Smooth muscle cell (in vitro differentiated cells): Measurements from ENCODE around the gene C21orf91. TPM values are rescaled to one million over a fixed set of nuclear protein-coding genes. Genes with fewer than 3 reads are reported as not detected.
A peak's percentile ranks its signal among the peaks of the same experiment; 100 is the strongest.

Experiments used
- DNase-seq: peaks from one replicate; lab custom pipeline; 2025; ENCODE audit not compliant: unreplicated experiment; lab: John Stamatoyannopoulos, UW
- H2AFZ ChIP-seq: fragments of 200-600 bp; sonication (generic); 2 replicates; pipeline ENCODE4 v1.6.0; 2016; ENCODE audit warnings: antibody characterized with exemption, low read depth, mild to moderate bottlenecking
- H3F3A ChIP-seq: fragments of 200-600 bp; sonication (generic); 2 replicates; pipeline ENCODE4 v1.6.0; 2017; ENCODE audit warnings: antibody characterized with exemption, low read depth
- H3K27ac ChIP-seq: fragments of 200-600 bp; sonication (generic); 2 replicates; pipeline ENCODE4 v1.5.1; 2016; ENCODE audit warnings: low read depth, mild to moderate bottlenecking
- H3K27me3 ChIP-seq: fragments of 200-600 bp; sonication (generic); 2 replicates; pipeline ENCODE4 v1.6.1; 2016; ENCODE audit warnings: low read depth, mild to moderate bottlenecking
- H3K36me3 ChIP-seq: fragments of 200-600 bp; sonication (generic); 2 replicates; pipeline ENCODE4 v1.5.1; 2016; ENCODE audit warnings: low read depth
- H3K4me1 ChIP-seq: fragments of 200-600 bp; sonication (generic); 2 replicates; pipeline ENCODE4 v1.5.1; 2016; ENCODE audit warnings: low read depth
- H3K4me2 ChIP-seq: fragments of 200-600 bp; sonication (generic); 2 replicates; pipeline ENCODE4 v1.6.0; 2016; ENCODE audit warnings: mild to moderate bottlenecking
- H3K4me3 ChIP-seq: fragments of 200-600 bp; sonication (generic); 2 replicates; pipeline ENCODE4 v1.5.1; 2016; ENCODE audit warnings: mild to moderate bottlenecking
- H3K79me2 ChIP-seq: fragments of 200-600 bp; sonication (generic); 2 replicates; pipeline ENCODE4 v1.6.0; 2016; ENCODE audit warnings: low read depth, mild to moderate bottlenecking
- H3K9ac ChIP-seq: fragments of 200-600 bp; sonication (generic); 2 replicates; pipeline ENCODE4 v1.6.0; 2016; ENCODE audit warnings: low read depth
- H3K9me3 ChIP-seq: fragments of 200-600 bp; sonication (generic); replicated peaks from 2 replicates; pipeline ENCODE4 v1.5.1; 2016; ENCODE audit warnings: low read depth
- H4K20me1 ChIP-seq: fragments of 200-600 bp; sonication (generic); 2 replicates; pipeline ENCODE4 v1.6.0; 2016; ENCODE audit warnings: low read depth
- WGBS: methylation state at CpG from one replicate; pipeline ENCODE4 v1.1.7; 2016; ENCODE audit warnings: low lambda C conversion rate; 5-methylcytosine and 5-hydroxymethylcytosine counted together
- polyA plus RNA-seq: library from polyadenylated mRNA; unstranded; fragments of >200 nt; fragmentation: Nextera tagmentation; extraction: Ambion mirVana; gene quantifications from 2 replicates; pipeline ENCODE4 v1.2.1, GENCODE V29; 2016
- total RNA-seq: library from RNA; depleted of rRNA; stranded (reverse); fragments of >200 nt; gene quantifications from 2 replicates; pipeline ENCODE4 v1.2.3, GENCODE V29; 2014
- TF ChIP-seq, protein P1 (sequence below): fragments of 200-600 bp; sonication (generic); IDR thresholded peaks from 2 replicates; pipeline ENCODE4 v1.5.1; 2017; ENCODE audit warnings: borderline replicate concordance, mild to moderate bottlenecking, antibody characterized with exemption; ENCODE audit not compliant: insufficient read depth, poor library complexity, severe bottlenecking

C21orf91 gene
- total and polyA plus RNA-seq, 2 experiments from 2014 or later: 4.8 to 11.5 TPM

DNA sequence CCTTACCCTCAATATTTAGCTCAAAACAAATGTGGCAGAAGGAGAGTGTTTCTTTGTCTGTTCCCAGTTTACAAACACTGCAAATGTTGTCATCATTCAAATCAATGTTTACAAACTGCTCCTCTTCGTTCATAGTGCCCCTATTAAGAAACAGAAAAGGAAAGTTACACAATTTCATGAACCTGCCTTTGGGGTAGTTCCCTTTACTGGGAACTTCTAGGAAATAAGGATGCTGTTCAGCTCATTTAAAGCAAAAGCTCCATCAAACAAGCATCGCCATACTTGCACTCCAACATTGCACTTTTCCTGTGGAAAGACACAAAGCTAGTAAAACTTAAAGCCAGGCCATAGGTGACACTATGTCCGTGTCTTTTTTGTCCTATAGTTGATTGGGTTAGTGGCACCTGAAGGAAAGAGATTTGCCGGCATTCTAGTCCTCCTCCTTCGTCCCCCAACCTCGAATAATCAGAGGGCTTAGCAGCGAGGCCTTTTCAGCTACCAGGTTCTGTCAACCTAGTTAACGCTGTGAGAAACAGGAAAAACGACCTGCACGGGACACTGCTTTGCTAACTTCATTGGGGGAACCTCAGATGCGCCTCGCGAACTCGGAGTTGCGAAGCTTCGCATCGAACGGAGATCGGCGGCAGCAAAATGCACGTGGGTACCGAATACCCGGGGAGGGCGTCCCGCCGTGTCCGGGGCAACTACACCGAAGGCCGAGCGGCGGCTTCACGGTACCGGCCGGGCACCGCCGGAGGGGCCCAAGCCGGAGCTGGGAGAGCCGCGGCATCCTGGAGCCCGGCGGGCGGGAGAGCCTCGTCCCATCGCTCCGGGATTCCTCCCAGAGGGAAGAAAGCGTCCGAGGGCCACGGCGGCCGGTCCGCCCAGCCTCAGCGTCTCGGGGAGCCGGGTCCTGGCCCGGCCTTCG is 706 bp downstream of the C21orf91 start:
- Histone ChIP-seq H2AFZ (peak overlapping the region; percentile 87), H3K4me3 (peak overlapping the region; percentile 82), H3K4me2 (peak overlapping the region; percentile 88), H3K79me2 (peaks cover 22% of the 10 kb centered on the region), H3K27ac (peak overlapping the region; percentile 73), H3K9ac (peak overlapping the region; percentile 95), H3K9me3 (no peaks in the 10 kb centered on the region), H3F3A (no peaks in the 10 kb centered on the region), H4K20me1 (no peaks in the 10 kb centered on the region), H3K36me3 (no peaks in the 10 kb centered on the region), H3K4me1 (peaks cover 16% of the 10 kb centered on the region), H3K27me3 (no peaks in the 10 kb centered on the region)
- peak; percentile 44 for DNase-seq
- TF ChIP-seq, protein P1, sequence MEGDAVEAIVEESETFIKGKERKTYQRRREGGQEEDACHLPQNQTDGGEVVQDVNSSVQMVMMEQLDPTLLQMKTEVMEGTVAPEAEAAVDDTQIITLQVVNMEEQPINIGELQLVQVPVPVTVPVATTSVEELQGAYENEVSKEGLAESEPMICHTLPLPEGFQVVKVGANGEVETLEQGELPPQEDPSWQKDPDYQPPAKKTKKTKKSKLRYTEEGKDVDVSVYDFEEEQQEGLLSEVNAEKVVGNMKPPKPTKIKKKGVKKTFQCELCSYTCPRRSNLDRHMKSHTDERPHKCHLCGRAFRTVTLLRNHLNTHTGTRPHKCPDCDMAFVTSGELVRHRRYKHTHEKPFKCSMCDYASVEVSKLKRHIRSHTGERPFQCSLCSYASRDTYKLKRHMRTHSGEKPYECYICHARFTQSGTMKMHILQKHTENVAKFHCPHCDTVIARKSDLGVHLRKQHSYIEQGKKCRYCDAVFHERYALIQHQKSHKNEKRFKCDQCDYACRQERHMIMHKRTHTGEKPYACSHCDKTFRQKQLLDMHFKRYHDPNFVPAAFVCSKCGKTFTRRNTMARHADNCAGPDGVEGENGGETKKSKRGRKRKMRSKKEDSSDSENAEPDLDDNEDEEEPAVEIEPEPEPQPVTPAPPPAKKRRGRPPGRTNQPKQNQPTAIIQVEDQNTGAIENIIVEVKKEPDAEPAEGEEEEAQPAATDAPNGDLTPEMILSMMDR: no peak
- 2% methylated on average over 55 of the region's 56 CpGs for WGBS

DNA sequence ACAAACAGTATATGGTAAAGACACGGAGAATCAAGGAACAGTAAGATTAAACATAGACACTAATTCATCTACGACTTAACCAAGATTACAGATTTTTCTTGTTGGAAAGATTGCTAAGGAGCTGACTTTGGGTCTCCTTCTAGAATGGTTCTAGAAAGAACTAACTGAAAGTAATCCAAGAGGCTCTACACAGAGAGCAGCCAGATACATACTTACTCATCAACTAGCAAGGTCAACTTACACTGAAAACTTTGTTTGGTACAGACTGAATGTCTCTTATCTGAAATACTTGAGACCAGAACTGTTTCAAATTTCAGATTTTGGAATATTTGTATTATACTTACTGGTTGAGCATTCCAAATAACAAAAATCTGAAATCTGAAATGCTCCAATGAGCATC is 5.8 kb downstream of the C21orf91 start:
- Histone ChIP-seq H3K4me1 (peaks cover 14% of the 10 kb centered on the region), H3K4me3 (no peak overlapping the region), H3K9me3 (peaks cover 6% of the 10 kb centered on the region), H3F3A (no peaks in the 10 kb centered on the region), H3K9ac (no peak overlapping the region), H3K79me2 (peaks cover 22% of the 10 kb centered on the region), H3K27me3 (no peaks in the 10 kb centered on the region), H4K20me1 (no peaks in the 10 kb centered on the region), H3K27ac (no peak overlapping the region), H3K4me2 (no peak overlapping the region), H3K36me3 (peaks cover 28% of the 10 kb centered on the region), H2AFZ (no peak overlapping the region)
- no peak for DNase-seq
- 100% methylated on average over 2 of the region's 2 CpGs for WGBS
- TF ChIP-seq, protein P1: no peak

DNA sequence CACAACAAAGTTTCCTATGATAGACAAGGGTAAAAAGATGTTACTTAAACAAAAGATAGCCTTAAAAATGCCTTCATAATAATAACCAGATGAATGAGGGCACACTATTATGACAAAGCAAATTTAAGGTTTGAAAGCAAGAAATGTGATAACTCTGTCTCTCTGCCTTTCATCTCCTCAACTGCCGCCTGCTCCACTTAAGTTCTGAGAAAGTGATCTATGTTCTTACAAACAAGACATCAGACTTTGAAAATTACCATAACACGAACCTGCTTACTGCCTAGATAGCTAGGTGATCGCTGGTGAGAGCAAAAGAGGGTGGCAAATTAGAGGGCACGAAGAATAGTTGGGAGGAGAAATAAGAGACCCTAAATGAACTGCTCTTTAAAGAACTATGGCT is 13.2 kb downstream of the C21orf91 start:
- Histone ChIP-seq H4K20me1 (no peaks in the 10 kb centered on the region), H3K36me3 (peaks cover 26% of the 10 kb centered on the region), H3K4me2 (no peak overlapping the region), H3K4me3 (no peak overlapping the region), H3K4me1 (no peaks in the 10 kb centered on the region), H3F3A (peaks cover 4% of the 10 kb centered on the region), H3K27me3 (no peaks in the 10 kb centered on the region), H2AFZ (no peak overlapping the region), H3K27ac (no peak overlapping the region), H3K9me3 (peaks cover 9% of the 10 kb centered on the region), H3K79me2 (no peaks in the 10 kb centered on the region), H3K9ac (no peak overlapping the region)
- no peak for DNase-seq
- TF ChIP-seq, protein P1: no peak
- 98% methylated on average over 4 of the region's 4 CpGs for WGBS
